ENCODE results near the gene LAPTM4A.
"Not testable (repeated sequence)": the region's sequence is repeated elsewhere in the genome, so short reads cannot be mapped to it uniquely, and the experiment has no call there.

Gene LAPTM4A

GRCh38 chr2:20077411-20077940, 26.0 kb upstream of the LAPTM4A start:
- Histone ChIP-seq H3K79me2 (ENCODE audit: low read length) (no peaks in the 10 kb centered on the region), H3K4me3 (ENCODE audit: low read length) (no peak overlapping the region), H3K4me1 (ENCODE audit: low read length) (no peaks in the 10 kb centered on the region), H3K36me3 (replicated peaks; ENCODE audit: low read depth, low read length) (no peaks in the 10 kb centered on the region), H3K27ac (ENCODE audit: low read length) (no peak overlapping the region), H4K20me1 (ENCODE audit: insufficient read depth, low read length) (no peaks in the 10 kb centered on the region), H2AFZ (ENCODE audit: low read depth, low read length) (no peak overlapping the region), H3K27me3 (ENCODE audit: low read depth, low read length) (no peaks in the 10 kb centered on the region), H3K9ac (ENCODE audit: low read length) (no peak overlapping the region), H3K9me3 (ENCODE audit: insufficient read depth, low read length) (no peaks in the 10 kb centered on the region), H3K4me2 (ENCODE audit: low read length) (no peak overlapping the region)
- TF ChIP-seq CTCF (IDR thresholded peaks at IDR 0.05; ENCODE audit: low read depth, low read length): no peak
- no peak for TF ChIP-seq EZH2phosphoT487 (IDR thresholded peaks at IDR 0.05; ENCODE audit: low read depth)

GRCh38 chr2:20076757-20077156, 25.3 kb upstream of the LAPTM4A start:
- H3K79me2 ChIP-seq (ENCODE audit: low read length): no peaks in the 10 kb centered on the region
- H3K4me2 ChIP-seq (ENCODE audit: low read length): no peak overlapping the region
- H3K36me3 ChIP-seq (replicated peaks; ENCODE audit: low read depth, low read length): no peaks in the 10 kb centered on the region
- H3K27ac ChIP-seq (ENCODE audit: low read length): no peak overlapping the region
- H3K4me3 ChIP-seq (ENCODE audit: low read length): no peak overlapping the region
- TF ChIP-seq CTCF (IDR thresholded peaks at IDR 0.05; ENCODE audit: low read depth, low read length) (no peak), EZH2phosphoT487 (IDR thresholded peaks at IDR 0.05; ENCODE audit: low read depth) (no peak)
- no peaks in the 10 kb centered on the region for H3K9me3 ChIP-seq (ENCODE audit: insufficient read depth, low read length)
- H3K4me1 ChIP-seq (ENCODE audit: low read length): no peaks in the 10 kb centered on the region
- H3K9ac ChIP-seq (ENCODE audit: low read length): no peak overlapping the region
- H2AFZ ChIP-seq (ENCODE audit: low read depth, low read length): no peak overlapping the region
- no peaks in the 10 kb centered on the region for H4K20me1 ChIP-seq (ENCODE audit: insufficient read depth, low read length)
- no peaks in the 10 kb centered on the region for H3K27me3 ChIP-seq (ENCODE audit: low read depth, low read length)

- Histone ChIP-seq H3K36me3 (replicated peaks; ENCODE audit: low read depth, low read length) (no peaks in the 10 kb centered on the region), H4K20me1 (ENCODE audit: insufficient read depth, low read length) (no peaks in the 10 kb centered on the region), H3K4me3 (ENCODE audit: low read length) (no peak overlapping the region), H3K27ac (ENCODE audit: low read length) (no peak overlapping the region), H3K9me3 (ENCODE audit: insufficient read depth, low read length) (no peaks in the 10 kb centered on the region), H2AFZ (ENCODE audit: low read depth, low read length) (no peak overlapping the region), H3K4me2 (ENCODE audit: low read length) (no peak overlapping the region), H3K9ac (ENCODE audit: low read length) (no peak overlapping the region), H3K79me2 (ENCODE audit: low read length) (no peaks in the 10 kb centered on the region), H3K4me1 (ENCODE audit: low read length) (no peaks in the 10 kb centered on the region), H3K27me3 (ENCODE audit: low read depth, low read length) (no peaks in the 10 kb centered on the region)
- no peak for TF ChIP-seq CTCF (IDR thresholded peaks at IDR 0.05; ENCODE audit: low read depth, low read length)
- no peak for TF ChIP-seq EZH2phosphoT487 (IDR thresholded peaks at IDR 0.05; ENCODE audit: low read depth)
These were observed 23.5 kb upstream of the LAPTM4A start for GRCh38 chr2:20074901-20075300.

GRCh38 chr2:20074046-20074648, 22.7 kb upstream of the LAPTM4A start:
- not testable (repeated sequence) for H3K27me3 ChIP-seq (ENCODE audit: low read depth, low read length); H3K36me3 ChIP-seq (replicated peaks; ENCODE audit: low read depth, low read length); H3K4me3 ChIP-seq (ENCODE audit: low read length); H3K27ac ChIP-seq (ENCODE audit: low read length); H3K9me3 ChIP-seq (ENCODE audit: insufficient read depth, low read length); H3K9ac ChIP-seq (ENCODE audit: low read length); H2AFZ ChIP-seq (ENCODE audit: low read depth, low read length); H3K79me2 ChIP-seq (ENCODE audit: low read length); H3K4me2 ChIP-seq (ENCODE audit: low read length); H4K20me1 ChIP-seq (ENCODE audit: insufficient read depth, low read length); H3K4me1 ChIP-seq (ENCODE audit: low read length)

Data from OCI-LY3 (cell line).